Heart left ventricle (tissue), 13 donors: ENCODE measurements around the gene MRPS15.

Source experiments
- CTCF ChIP-seq, 12 donors: fragments of 200-600 bp; sonication (generic) in 4 of 12; IDR thresholded peaks; one replicate each; pipeline versions ENCODE4 v1.5.0 to v1.8.0; 2018 to 2022; ENCODE audit warnings: antibody characterized with exemption in 12 of 12, mild to moderate bottlenecking in 5 of 12
- POLR2A ChIP-seq, 2 donors: fragments of 450-650 bp; IDR thresholded peaks; one replicate each; pipeline ENCODE4 v1.6.1; 2017; ENCODE audit warnings: antibody characterized with exemption in 2 of 2, mild to moderate bottlenecking in 2 of 2, moderate library complexity in 2 of 2
- donor health status: ischemic (EF 13 %, LVEDD 7.1; RV severe dilation, severe dysfunction).
- donor health status: DM: no; HTN: yes; CAD: no.
- donor health status: DM: no; HTN: no; CAD: no.
- donor health status: ischemic (EF 25% LVEDD 6.9; RV normal size, moderate dysfunction).
- donor health status: ischemic (EF 25% LVEDD 5.7; RV mildly dilated, moderate dysfunction).
- donor health status: ischemic (EF 35%, LVEDD 5.7; RV mildly dilated, moderate dysfunction).
- donor health status: nonischemic (EF 11% LVEDD 7.7; RV severe dilation, severe dysfunction).
- donor health status: DM: yes; HTN: yes; CAD: no.
- donor health status: PGD.
- donor health status: ischemic (EF 29% LVEDD 5.4; RV normal size, mild dysfunction).
- donor health status: nonischemic (EF 23%, LVEDD 6.1; RV moderate dilation, normal function).

GRCh38 chr1:36465731-36466369 is 1.7 kb upstream of the MRPS15 start:
- TF ChIP-seq CTCF (IDR thresholded peaks at IDR 0.05) (no peak), POLR2A (IDR thresholded peaks at IDR 0.05) (no peak)
